Measurements from ENCODE around the gene TBCD. TPM values are rescaled to one million over a fixed set of nuclear protein-coding genes. Genes with fewer than 3 reads are reported as not detected.
"Not testable (repeated sequence)": the region's sequence is repeated elsewhere in the genome, so short reads cannot be mapped to it uniquely, and the experiment has no call there.

Gene TBCD
- total RNA-seq, 2 donors from 2014 or later, result 112 to 144 TPM

DNA sequence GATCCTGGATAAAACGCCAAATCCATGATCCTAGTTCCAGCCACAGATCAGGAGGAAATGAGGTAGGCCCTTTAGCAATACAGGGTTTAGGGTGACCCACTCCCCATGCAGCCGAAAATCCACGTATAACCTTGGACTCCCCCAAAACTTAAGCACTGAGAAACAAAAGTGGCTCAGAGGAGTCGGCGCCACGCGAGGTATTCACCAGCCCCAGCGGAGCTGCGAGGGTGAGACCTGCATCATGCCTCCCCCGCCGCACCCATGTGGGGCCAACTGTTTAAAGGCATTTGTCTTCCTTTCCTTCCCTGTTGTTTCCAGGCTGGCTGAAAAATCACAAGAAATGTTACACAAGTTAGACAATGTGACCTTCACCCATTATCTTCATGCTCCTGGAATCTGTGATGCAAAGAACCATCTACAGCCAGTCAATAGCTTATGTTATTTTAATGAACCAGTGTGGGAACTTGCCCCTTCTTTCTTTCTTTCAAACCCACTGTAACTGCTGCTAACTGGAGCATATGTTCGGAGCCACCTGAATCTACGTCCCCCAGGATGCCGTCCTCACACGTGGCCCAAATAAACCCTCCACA is 229.4 kb downstream of the TBCD start:
- H3K27ac Mint-ChIP-seq, result peak overlapping the region; percentile 6
- no peak for ATAC-seq

DNA sequence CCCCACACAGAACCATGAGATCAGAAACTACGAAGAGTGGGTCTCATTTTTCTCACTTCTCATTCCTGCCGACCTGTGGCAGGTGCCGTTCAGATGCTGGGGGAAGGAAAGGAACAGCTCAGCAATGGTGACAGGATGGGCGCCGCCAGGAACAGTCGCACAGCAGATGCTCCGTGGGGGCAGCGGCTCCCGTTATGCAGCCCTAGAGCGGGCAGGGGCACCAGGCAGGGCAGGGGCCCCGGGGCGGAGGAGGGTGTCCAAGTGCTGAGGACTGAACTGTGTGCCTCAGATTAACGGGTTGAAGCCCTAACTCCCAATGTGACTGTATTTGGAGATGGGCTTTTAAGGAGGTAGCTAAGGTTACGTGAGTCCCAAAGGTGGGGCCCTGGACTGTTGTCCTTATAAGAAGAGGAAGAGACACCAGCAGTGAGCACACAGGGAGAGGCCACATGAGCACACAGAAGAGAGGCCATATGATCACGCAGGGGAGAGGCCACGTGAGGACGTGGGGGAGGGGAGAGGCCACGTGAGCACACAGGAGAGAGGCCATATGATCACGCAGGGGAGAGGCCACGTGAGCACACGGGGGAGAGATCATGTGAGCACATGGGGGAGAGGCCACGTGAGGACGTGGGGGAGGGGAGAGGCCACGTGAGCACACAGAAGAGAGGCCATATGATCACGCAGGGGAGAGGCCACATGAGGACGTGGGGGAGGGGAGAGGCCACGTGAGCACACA is 231.8 kb downstream of the TBCD start:
- Mint-ChIP-seq H3K4me1 (peaks cover 37% of the 10 kb centered on the region), H3K27ac (no peak overlapping the region), H3K36me3 (ENCODE audit: low read depth) (peaks cover 3% of the 10 kb centered on the region), H3K27me3 (no peaks in the 10 kb centered on the region), H3K4me3 (peak overlapping the region; percentile 1)
- no peak for DNase-seq
- H3K9me3 ChIP-seq (ENCODE audit: control insufficient read depth, low read length, poor library complexity, severe bottlenecking), result no peaks in the 10 kb centered on the region
- ATAC-seq, result no peak

More for the DNA sequence above, 229.4 kb downstream of the TBCD start:
- Mint-ChIP-seq H3K27me3 (no peaks in the 10 kb centered on the region), H3K36me3 (ENCODE audit: low read depth) (no peaks in the 10 kb centered on the region), H3K4me3 (no peak overlapping the region), H3K4me1 (peaks cover 27% of the 10 kb centered on the region)
- no peaks in the 10 kb centered on the region for H3K9me3 ChIP-seq (ENCODE audit: control insufficient read depth, low read length, poor library complexity, severe bottlenecking)
- DNase-seq, result no peak

GRCh38 chr17:82984249-82984617 is 232.4 kb downstream of the TBCD start:
- not testable (repeated sequence) for H3K27ac Mint-ChIP-seq; H3K9me3 ChIP-seq (ENCODE audit: control insufficient read depth, low read length, poor library complexity, severe bottlenecking); H3K4me3 Mint-ChIP-seq; H3K36me3 Mint-ChIP-seq (ENCODE audit: low read depth); ATAC-seq; DNase-seq; H3K27me3 Mint-ChIP-seq
- peaks cover 31% of the 10 kb centered on the region for H3K4me1 Mint-ChIP-seq

GRCh38 chr17:82984751-82985427 is 233.0 kb downstream of the TBCD start:
- DNase-seq (no peak), ATAC-seq (no peak)
- peaks cover 25% of the 10 kb centered on the region for H3K4me1 Mint-ChIP-seq
- H3K9me3 ChIP-seq (ENCODE audit: control insufficient read depth, low read length, poor library complexity, severe bottlenecking), result no peaks in the 10 kb centered on the region
- peaks cover 3% of the 10 kb centered on the region for H3K36me3 Mint-ChIP-seq (ENCODE audit: low read depth)
- peak overlapping the region; percentile 77 for H3K4me3 Mint-ChIP-seq
- H3K27ac Mint-ChIP-seq, result peak overlapping the region; percentile 88
- no peaks in the 10 kb centered on the region for H3K27me3 Mint-ChIP-seq

GRCh38 chr17:82985428-82985805 is 233.6 kb downstream of the TBCD start:
- DNase-seq, result no peak
- no peaks in the 10 kb centered on the region for H3K27me3 Mint-ChIP-seq
- peak overlapping the region; percentile 77 for H3K4me3 Mint-ChIP-seq
- H3K9me3 ChIP-seq (ENCODE audit: control insufficient read depth, low read length, poor library complexity, severe bottlenecking), result no peaks in the 10 kb centered on the region
- H3K4me1 Mint-ChIP-seq, result peaks cover 22% of the 10 kb centered on the region
- H3K36me3 Mint-ChIP-seq (ENCODE audit: low read depth), result peaks cover 3% of the 10 kb centered on the region
- H3K27ac Mint-ChIP-seq, result peak overlapping the region; percentile 88
- no peak for ATAC-seq

DNA sequence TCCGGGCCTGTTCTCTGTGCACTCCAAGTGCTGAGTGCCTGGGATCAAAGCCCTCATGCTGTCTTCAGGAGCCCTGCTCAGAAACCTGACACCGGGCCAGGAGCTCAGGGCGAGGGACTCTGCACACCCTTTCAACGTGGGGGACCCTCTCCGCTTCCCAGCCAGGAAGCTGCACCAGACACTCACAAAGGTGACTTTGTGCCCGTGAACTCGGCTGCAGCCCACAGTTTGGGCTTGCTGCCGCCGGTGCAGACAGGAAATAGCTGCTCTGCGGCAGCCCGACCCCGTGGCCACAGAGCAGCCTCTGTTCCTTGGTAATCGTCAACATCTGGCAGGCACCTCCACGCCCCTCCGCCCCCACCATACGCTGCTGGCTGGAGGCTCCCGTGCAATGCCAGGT is 234.1 kb downstream of the TBCD start:
- H3K36me3 Mint-ChIP-seq (ENCODE audit: low read depth), result peaks cover 3% of the 10 kb centered on the region
- ATAC-seq, result peak; percentile 98
- H3K4me3 Mint-ChIP-seq, result peak overlapping the region; percentile 77
- peak overlapping the region; percentile 88 for H3K27ac Mint-ChIP-seq
- H3K4me1 Mint-ChIP-seq, result peaks cover 22% of the 10 kb centered on the region
- no peaks in the 10 kb centered on the region for H3K9me3 ChIP-seq (ENCODE audit: control insufficient read depth, low read length, poor library complexity, severe bottlenecking)
- peak; percentile 30 to 45 (median 45) for DNase-seq
- H3K27me3 Mint-ChIP-seq, result no peaks in the 10 kb centered on the region

DNA sequence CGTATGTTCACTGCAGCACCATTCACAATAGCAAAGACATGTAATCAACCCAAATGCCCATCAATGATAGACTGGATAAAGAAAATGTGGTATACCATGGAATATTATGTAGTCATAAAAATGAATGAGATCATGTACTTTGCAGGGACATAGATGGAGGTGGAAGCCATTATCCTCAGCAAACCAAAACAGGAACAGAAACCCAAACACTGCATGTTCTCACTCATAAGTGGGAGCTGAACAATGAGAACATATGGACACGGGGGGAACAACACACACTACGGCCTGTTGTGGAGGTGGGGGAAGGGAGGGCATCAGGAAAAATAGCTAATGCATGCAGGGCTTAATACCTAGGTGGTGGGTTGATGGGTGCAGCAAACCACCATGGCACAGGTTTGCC is 237.2 kb downstream of the TBCD start:
- not testable (repeated sequence) for H3K9me3 ChIP-seq (ENCODE audit: control insufficient read depth, low read length, poor library complexity, severe bottlenecking); H3K4me3 Mint-ChIP-seq; H3K27ac Mint-ChIP-seq; H3K27me3 Mint-ChIP-seq; ATAC-seq; DNase-seq
- H3K4me1 Mint-ChIP-seq, result peaks cover 20% of the 10 kb centered on the region
- peaks cover 10% of the 10 kb centered on the region for H3K36me3 Mint-ChIP-seq (ENCODE audit: low read depth)

- no peak overlapping the region for H3K4me3 Mint-ChIP-seq
- peaks cover 10% of the 10 kb centered on the region for H3K36me3 Mint-ChIP-seq (ENCODE audit: low read depth)
- no peaks in the 10 kb centered on the region for H3K27me3 Mint-ChIP-seq
- no peak for ATAC-seq
- H3K4me1 Mint-ChIP-seq, result peaks cover 20% of the 10 kb centered on the region
- DNase-seq, result no peak
- H3K9me3 ChIP-seq (ENCODE audit: control insufficient read depth, low read length, poor library complexity, severe bottlenecking), result peaks cover 5% of the 10 kb centered on the region
- no peak overlapping the region for H3K27ac Mint-ChIP-seq
These were observed 238.0 kb downstream of the TBCD start for GRCh38 chr17:82989881-82990280.

GRCh38 chr17:82993005-82993404 is 241.1 kb downstream of the TBCD start:
- peaks cover 10% of the 10 kb centered on the region for H3K36me3 Mint-ChIP-seq (ENCODE audit: low read depth)
- H3K27ac Mint-ChIP-seq, result no peak overlapping the region
- H3K4me1 Mint-ChIP-seq, result peaks cover 4% of the 10 kb centered on the region

More at GRCh38 chr17:82993005-82993404, 241.1 kb downstream of the TBCD start:
- peaks cover 5% of the 10 kb centered on the region for H3K9me3 ChIP-seq (ENCODE audit: control insufficient read depth, low read length, poor library complexity, severe bottlenecking)
- no peak for ATAC-seq
- no peak for DNase-seq
- H3K27me3 Mint-ChIP-seq, result no peaks in the 10 kb centered on the region
- no peak overlapping the region for H3K4me3 Mint-ChIP-seq

Other genes starting within 250 kb of the TBCD start
- gene FOXK2, start 232.3 kb upstream of the TBCD start, total RNA-seq, result 10 to 100 TPM; 41.5 to 42.7 TPM
- gene WDR45B, start 103.6 kb upstream of the TBCD start, total RNA-seq, result 10 to 100 TPM; 65.6 to 67.1 TPM
- gene RAB40B, start 53.4 kb upstream of the TBCD start, total RNA-seq, result 1 to 10 TPM; 4.0 to 5.3 TPM
- gene FN3KRP, start 35.4 kb upstream of the TBCD start, total RNA-seq, result 10 to 100 TPM; 24.5 to 31.3 TPM
- 1 to 10 TPM; 3.2 to 6.5 TPM for gene FN3K, start 16.4 kb upstream of the TBCD start, total RNA-seq
- not detected for gene ZNF750, start 88.0 kb downstream of the TBCD start, total RNA-seq

Data from T-helper 17 cell (primary cell).